ENCODE measurements around the gene SNX6. TPM values are rescaled to one million over a fixed set of nuclear protein-coding genes. Genes with fewer than 3 reads are reported as not detected.

The SNX6 gene
- total and polyA plus RNA-seq, 7 donors: 69.4 to 136 (median 94.2) TPM

DNA sequence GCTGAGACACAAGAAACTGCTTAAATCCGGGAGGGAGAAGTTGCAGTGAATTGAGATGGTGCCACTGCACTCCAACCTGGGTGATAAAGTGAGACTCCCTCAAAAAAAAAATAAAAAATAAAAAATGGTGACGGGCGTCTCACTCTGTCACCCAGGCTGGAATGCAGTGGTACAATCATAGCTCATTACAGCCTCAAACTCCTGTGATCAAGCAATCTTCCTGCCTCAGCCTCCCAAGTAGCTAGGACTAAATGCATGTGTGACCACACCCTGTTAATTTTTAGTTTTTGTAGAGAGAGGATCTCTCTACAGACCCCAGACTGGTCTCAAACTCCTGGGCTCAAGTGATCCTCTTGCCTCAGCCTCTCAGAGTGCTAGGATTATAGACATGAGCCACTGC, 9.1 kb downstream of the SNX6 start:
- H3K9me3 ChIP-seq: no peaks in the 10 kb centered on the region
- no peak overlapping the region for H3K27ac ChIP-seq
- TF ChIP-seq EP300 (IDR thresholded peaks at IDR 0.05): no peak
- TF ChIP-seq, protein P1, sequence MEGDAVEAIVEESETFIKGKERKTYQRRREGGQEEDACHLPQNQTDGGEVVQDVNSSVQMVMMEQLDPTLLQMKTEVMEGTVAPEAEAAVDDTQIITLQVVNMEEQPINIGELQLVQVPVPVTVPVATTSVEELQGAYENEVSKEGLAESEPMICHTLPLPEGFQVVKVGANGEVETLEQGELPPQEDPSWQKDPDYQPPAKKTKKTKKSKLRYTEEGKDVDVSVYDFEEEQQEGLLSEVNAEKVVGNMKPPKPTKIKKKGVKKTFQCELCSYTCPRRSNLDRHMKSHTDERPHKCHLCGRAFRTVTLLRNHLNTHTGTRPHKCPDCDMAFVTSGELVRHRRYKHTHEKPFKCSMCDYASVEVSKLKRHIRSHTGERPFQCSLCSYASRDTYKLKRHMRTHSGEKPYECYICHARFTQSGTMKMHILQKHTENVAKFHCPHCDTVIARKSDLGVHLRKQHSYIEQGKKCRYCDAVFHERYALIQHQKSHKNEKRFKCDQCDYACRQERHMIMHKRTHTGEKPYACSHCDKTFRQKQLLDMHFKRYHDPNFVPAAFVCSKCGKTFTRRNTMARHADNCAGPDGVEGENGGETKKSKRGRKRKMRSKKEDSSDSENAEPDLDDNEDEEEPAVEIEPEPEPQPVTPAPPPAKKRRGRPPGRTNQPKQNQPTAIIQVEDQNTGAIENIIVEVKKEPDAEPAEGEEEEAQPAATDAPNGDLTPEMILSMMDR (IDR thresholded peaks at IDR 0.05): no peak
- TF ChIP-seq POLR2AphosphoS5 (IDR thresholded peaks at IDR 0.05): no peak
- intact Hi-C loops (cut with DNase I): no loop called here
- peaks cover 0 to 61% (median 5%) of the 10 kb centered on the region in 4 donors for H3K36me3 ChIP-seq
- H3K27me3 ChIP-seq: no peaks in the 10 kb centered on the region
- H3K4me3 ChIP-seq: no peak overlapping the region
- WGBS, 2 donors: 77 to 80% methylated on average over 3 of the region's 3 CpGs
- peaks cover 0 to 21% (median 3%) of the 10 kb centered on the region in 4 donors for H3K4me1 ChIP-seq
- no peak for DNase-seq

DNA sequence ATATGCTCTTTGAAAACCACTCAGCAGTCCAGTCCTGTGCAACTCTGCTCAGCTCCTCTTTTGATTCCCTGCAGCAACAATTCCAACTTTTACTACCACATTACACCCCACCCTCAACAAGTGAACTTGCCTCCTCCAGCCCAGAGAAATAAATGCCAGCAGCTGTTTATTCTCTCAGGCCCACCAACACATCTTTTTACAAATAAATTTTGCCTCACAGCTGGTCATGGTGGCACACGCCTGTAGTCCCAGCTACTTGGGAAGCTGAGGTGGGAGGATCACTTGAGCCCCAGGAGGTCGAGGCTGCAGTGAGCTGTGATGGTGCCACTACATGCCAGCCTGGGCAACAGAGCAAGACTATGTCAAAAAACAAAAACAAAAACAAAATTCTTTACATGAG, 9.8 kb downstream of the SNX6 start:
- no peak for DNase-seq
- intact Hi-C loops (cut with DNase I): no loop called here
- TF ChIP-seq, protein P1 (IDR thresholded peaks at IDR 0.05): no peak
- no peak for TF ChIP-seq EP300 (IDR thresholded peaks at IDR 0.05)
- no peak for TF ChIP-seq POLR2AphosphoS5 (IDR thresholded peaks at IDR 0.05)
- no peak for TF ChIP-seq POLR2A (IDR thresholded peaks at IDR 0.05)
- WGBS, 2 donors: 94% methylated on average over 2 of the region's 2 CpGs
- no peak overlapping the region for H3K27ac ChIP-seq
- peaks cover 0 to 59% (median 5%) of the 10 kb centered on the region in 4 donors for H3K36me3 ChIP-seq
- H3K4me1 ChIP-seq: peaks cover 0 to 16% (median 3%) of the 10 kb centered on the region in 4 donors
- no peaks in the 10 kb centered on the region for H3K27me3 ChIP-seq
- no peaks in the 10 kb centered on the region for H3K9me3 ChIP-seq
- H3K4me3 ChIP-seq: no peak overlapping the region

DNA sequence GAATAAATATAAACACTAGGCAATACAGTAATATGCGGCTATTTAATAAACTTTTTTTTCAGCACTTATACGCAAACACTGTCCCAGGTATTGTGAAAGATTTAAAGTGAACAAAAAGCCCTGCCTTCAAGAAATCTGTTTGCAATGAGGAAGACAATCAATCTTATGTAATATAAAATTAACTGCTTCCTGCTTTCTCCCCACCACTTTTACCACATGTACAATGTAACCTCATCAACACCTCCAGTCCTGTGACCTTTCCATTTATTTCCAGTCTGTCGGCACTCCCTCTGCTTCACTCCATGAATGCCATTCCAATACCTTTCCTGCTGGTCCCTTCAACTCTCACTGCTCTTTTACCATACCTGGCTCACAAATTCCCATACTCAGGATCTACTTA, 10.5 kb downstream of the SNX6 start:
- Histone ChIP-seq H3K27ac (no peak overlapping the region), H3K36me3 (peaks cover 0 to 54% (median 5%) of the 10 kb centered on the region in 4 donors), H3K4me1 (peaks cover 0 to 16% (median 3%) of the 10 kb centered on the region in 4 donors), H3K4me3 (no peak overlapping the region), H3K27me3 (no peaks in the 10 kb centered on the region), H3K9me3 (no peaks in the 10 kb centered on the region)
- TF ChIP-seq POLR2A (IDR thresholded peaks at IDR 0.05) (no peak), POLR2AphosphoS5 (IDR thresholded peaks at IDR 0.05) (no peak), EP300 (IDR thresholded peaks at IDR 0.05) (no peak)
- TF ChIP-seq, protein P1 (IDR thresholded peaks at IDR 0.05): no peak
- intact Hi-C loops (cut with DNase I): no loop called here
- 26 to 62% methylated on average over 3 of the region's 3 CpGs for WGBS, 2 donors
- DNase-seq: no peak

DNA sequence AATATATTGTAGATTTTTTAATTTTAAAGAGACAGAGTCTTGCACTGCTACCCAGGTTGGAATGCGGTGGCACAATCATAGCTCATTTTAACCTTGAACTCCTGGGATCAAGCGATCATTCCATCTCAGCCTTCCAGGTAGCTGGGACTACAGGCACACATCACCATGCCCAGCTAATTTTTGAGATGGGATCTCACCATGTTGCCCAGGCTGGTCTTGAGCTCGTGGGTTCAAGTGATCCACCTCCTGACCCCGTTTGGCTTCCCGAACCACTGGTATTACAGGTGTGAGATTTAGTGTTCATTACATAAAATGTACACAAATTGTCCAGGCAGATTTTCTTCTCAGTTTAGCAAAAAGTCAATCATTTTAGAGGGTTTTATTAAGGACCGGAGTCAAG, 13.6 kb downstream of the SNX6 start:
- no peak overlapping the region for H3K4me3 ChIP-seq
- H3K9me3 ChIP-seq: no peaks in the 10 kb centered on the region
- no peak for DNase-seq
- H3K4me1 ChIP-seq: peaks cover 0 to 10% (median 3%) of the 10 kb centered on the region in 4 donors
- intact Hi-C loops (cut with DNase I): no loop called here
- H3K36me3 ChIP-seq: peaks cover 0 to 48% (median 6%) of the 10 kb centered on the region in 4 donors
- no peaks in the 10 kb centered on the region for H3K27me3 ChIP-seq
- 95 to 96% methylated on average over 6 of the region's 6 CpGs for WGBS, 2 donors
- no peak overlapping the region for H3K27ac ChIP-seq
- TF ChIP-seq POLR2A (IDR thresholded peaks at IDR 0.05) (no peak), POLR2AphosphoS5 (IDR thresholded peaks at IDR 0.05) (no peak), EP300 (IDR thresholded peaks at IDR 0.05) (no peak)
- TF ChIP-seq, protein P1 (IDR thresholded peaks at IDR 0.05): no peak

DNA sequence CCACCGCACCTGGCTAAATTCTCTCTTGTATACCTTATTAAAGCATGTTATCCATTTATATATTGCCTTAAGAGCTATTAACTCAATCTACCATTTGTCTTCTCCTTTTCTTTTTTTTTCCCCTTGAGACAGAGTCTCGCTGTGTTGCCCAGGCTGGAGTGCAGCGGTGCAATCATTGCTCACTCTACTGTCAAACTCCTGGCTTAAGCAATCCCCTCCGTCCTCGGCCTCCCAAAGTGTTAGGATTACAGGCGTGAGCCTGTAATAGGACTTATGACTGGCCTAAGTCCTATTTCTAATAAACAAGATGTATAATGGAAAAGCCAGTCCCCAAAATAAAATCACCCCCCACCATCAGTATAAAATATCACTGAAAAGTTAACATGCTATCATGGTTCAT, 14.4 kb downstream of the SNX6 start:
- no peaks in the 10 kb centered on the region for H3K9me3 ChIP-seq
- TF ChIP-seq POLR2A (IDR thresholded peaks at IDR 0.05) (no peak), EP300 (IDR thresholded peaks at IDR 0.05) (no peak), POLR2AphosphoS5 (IDR thresholded peaks at IDR 0.05) (no peak)
- TF ChIP-seq, protein P1 (IDR thresholded peaks at IDR 0.05): no peak
- H3K27me3 ChIP-seq: no peaks in the 10 kb centered on the region
- H3K4me1 ChIP-seq: peaks cover 0 to 10% (median 3%) of the 10 kb centered on the region in 4 donors
- 96 to 99% methylated on average over 6 of the region's 6 CpGs for WGBS, 2 donors
- intact Hi-C loops (cut with DNase I): no loop called here
- H3K36me3 ChIP-seq: peaks cover 0 to 45% (median 6%) of the 10 kb centered on the region in 4 donors
- DNase-seq: peak; percentile 15
- H3K27ac ChIP-seq: no peak overlapping the region
- H3K4me3 ChIP-seq: no peak overlapping the region

All from sigmoid colon (tissue), 7 donors.